ENCODE measurements around the gene ABCG1.

The ABCG1 gene

GRCh38 chr21:42253466-42253865, 34.5 kb downstream of the ABCG1 start:
- DNase-seq = no peak

GRCh38 chr21:42254083-42254482, 35.1 kb downstream of the ABCG1 start:
- DNase-seq = no peak

GRCh38 chr21:42254651-42255601, 36.0 kb downstream of the ABCG1 start:
- no peak for DNase-seq

GRCh38 chr21:42255825-42256224, 36.9 kb downstream of the ABCG1 start:
- no peak for DNase-seq

GRCh38 chr21:42256316-42256715, 37.4 kb downstream of the ABCG1 start:
- DNase-seq = no peak

- no peak for DNase-seq
Observed at GRCh38 chr21:42257091-42257765, 38.3 kb downstream of the ABCG1 start.

GRCh38 chr21:42258150-42258884, 39.4 kb downstream of the ABCG1 start:
- peak; percentile 76 for DNase-seq

GRCh38 chr21:42258885-42259407, 40.0 kb downstream of the ABCG1 start:
- no peak for DNase-seq

GRCh38 chr21:42260121-42260520, 41.2 kb downstream of the ABCG1 start:
- DNase-seq = no peak

- no peak for DNase-seq
Observed at GRCh38 chr21:42261829-42262200, 42.9 kb downstream of the ABCG1 start.

GRCh38 chr21:42262831-42263231, 43.9 kb downstream of the ABCG1 start:
- peak; percentile 56 for DNase-seq

GRCh38 chr21:42263591-42264131, 44.7 kb downstream of the ABCG1 start:
- peak; percentile 64 for DNase-seq

GRCh38 chr21:42264245-42265195, 45.6 kb downstream of the ABCG1 start:
- DNase-seq = no peak

GRCh38 chr21:42265231-42265812, 46.4 kb downstream of the ABCG1 start:
- DNase-seq = no peak

- no peak for DNase-seq
Observed at GRCh38 chr21:42266971-42267556, 48.1 kb downstream of the ABCG1 start.

GRCh38 chr21:42269386-42269785, 50.4 kb downstream of the ABCG1 start:
- no peak for DNase-seq

- DNase-seq = no peak
Observed at GRCh38 chr21:42271065-42271464, 52.1 kb downstream of the ABCG1 start.

GRCh38 chr21:42272109-42272962, 53.4 kb downstream of the ABCG1 start:
- DNase-seq = no peak

GRCh38 chr21:42272984-42273600, 54.2 kb downstream of the ABCG1 start:
- no peak for DNase-seq
